ENCODE results near the gene IRF4. TPM values are rescaled to one million over a fixed set of nuclear protein-coding genes. Genes with fewer than 3 reads are reported as not detected.
"Not testable (repeated sequence)": the region's sequence is repeated elsewhere in the genome, so short reads cannot be mapped to it uniquely, and the experiment has no call there.

Gene IRF4
- polyA plus RNA-seq, 1 experiment, result not detected

DNA sequence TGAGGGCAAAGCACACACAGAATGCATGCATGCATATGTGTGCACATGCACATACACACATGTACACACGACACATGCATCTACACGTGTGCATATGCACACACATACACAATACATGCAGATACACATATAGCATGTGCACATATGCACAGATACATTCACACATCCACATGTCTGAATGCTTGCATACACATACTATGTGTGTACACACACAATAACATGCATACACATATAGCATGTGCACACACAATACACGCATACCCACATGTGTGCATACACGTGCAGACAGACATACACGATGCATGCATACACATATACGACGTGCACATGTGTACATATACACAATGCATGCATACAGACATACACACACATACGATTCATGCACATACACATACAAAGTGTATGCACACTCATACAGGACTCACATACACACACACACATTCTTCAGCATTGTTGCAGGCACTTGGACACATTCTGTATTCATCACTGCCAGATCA, 24.2 kb upstream of the IRF4 start:
- ChIA-PET CTCF (no interaction called here), POLR2A (no interaction called here)
- H3K4me3 ChIP-seq (ENCODE audit: low read depth, low read length), result no peak overlapping the region
- no peaks in the 10 kb centered on the region for H3K36me3 ChIP-seq (ENCODE audit: control insufficient read depth, insufficient read depth, low read length)
- no peaks in the 10 kb centered on the region; the same call in 1 of the 2 replicates for H3K27me3 ChIP-seq (ENCODE audit: control insufficient read depth, insufficient read depth, low read length)
- DNase-seq (ENCODE audit: low read depth), result no peak
- TF ChIP-seq, protein P1, sequence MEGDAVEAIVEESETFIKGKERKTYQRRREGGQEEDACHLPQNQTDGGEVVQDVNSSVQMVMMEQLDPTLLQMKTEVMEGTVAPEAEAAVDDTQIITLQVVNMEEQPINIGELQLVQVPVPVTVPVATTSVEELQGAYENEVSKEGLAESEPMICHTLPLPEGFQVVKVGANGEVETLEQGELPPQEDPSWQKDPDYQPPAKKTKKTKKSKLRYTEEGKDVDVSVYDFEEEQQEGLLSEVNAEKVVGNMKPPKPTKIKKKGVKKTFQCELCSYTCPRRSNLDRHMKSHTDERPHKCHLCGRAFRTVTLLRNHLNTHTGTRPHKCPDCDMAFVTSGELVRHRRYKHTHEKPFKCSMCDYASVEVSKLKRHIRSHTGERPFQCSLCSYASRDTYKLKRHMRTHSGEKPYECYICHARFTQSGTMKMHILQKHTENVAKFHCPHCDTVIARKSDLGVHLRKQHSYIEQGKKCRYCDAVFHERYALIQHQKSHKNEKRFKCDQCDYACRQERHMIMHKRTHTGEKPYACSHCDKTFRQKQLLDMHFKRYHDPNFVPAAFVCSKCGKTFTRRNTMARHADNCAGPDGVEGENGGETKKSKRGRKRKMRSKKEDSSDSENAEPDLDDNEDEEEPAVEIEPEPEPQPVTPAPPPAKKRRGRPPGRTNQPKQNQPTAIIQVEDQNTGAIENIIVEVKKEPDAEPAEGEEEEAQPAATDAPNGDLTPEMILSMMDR (IDR thresholded peaks at IDR 0.05; ENCODE audit: insufficient read depth, low read depth, low read length), result no peak

DNA sequence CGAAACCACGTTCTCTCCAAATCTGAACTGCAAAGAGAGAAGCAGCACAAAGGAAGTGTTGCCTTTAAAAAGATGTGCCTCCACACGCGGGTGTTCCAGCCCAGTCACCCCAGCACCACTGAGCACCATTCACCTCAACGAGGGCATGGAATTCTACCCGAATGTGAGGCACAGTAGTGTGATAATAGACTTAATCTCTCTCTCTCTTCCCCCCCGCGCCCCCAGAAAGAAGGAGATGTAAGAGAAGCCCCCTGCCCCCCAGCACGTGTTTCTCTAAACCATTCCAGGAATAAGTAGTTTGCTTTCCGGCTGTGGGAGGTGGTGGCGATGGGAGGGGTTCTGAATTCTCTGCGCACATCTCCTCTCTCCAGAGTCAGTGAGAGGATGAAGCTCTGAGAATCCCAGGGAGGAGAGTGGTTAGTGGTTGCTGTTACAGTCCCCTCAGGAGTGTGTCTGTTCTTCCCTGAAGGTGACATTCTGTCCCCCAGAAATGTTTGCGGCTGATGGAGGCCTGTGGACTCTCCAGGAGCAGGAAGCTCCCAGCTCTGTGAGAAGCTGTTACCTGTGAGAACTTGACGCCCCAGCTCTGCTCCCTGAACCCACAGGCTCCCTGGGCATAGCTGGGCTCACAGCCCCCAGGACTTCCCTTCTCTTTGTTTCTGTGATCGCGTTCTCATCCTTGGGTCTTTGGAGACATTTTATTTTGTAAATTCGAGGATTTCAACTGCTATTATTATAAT, 23.5 kb upstream of the IRF4 start:
- CTCF ChIA-PET, result no interaction called here
- no peak overlapping the region for H3K4me3 ChIP-seq (ENCODE audit: low read depth, low read length)
- TF ChIP-seq, protein P1 (IDR thresholded peaks at IDR 0.05; ENCODE audit: insufficient read depth, low read depth, low read length), result no peak
- POLR2A ChIA-PET, result no interaction called here
- H3K27me3 ChIP-seq (ENCODE audit: control insufficient read depth, insufficient read depth, low read length), result no peaks in the 10 kb centered on the region; the same call in 1 of the 2 replicates
- DNase-seq (ENCODE audit: low read depth), result no peak
- H3K36me3 ChIP-seq (ENCODE audit: control insufficient read depth, insufficient read depth, low read length), result no peaks in the 10 kb centered on the region

DNA sequence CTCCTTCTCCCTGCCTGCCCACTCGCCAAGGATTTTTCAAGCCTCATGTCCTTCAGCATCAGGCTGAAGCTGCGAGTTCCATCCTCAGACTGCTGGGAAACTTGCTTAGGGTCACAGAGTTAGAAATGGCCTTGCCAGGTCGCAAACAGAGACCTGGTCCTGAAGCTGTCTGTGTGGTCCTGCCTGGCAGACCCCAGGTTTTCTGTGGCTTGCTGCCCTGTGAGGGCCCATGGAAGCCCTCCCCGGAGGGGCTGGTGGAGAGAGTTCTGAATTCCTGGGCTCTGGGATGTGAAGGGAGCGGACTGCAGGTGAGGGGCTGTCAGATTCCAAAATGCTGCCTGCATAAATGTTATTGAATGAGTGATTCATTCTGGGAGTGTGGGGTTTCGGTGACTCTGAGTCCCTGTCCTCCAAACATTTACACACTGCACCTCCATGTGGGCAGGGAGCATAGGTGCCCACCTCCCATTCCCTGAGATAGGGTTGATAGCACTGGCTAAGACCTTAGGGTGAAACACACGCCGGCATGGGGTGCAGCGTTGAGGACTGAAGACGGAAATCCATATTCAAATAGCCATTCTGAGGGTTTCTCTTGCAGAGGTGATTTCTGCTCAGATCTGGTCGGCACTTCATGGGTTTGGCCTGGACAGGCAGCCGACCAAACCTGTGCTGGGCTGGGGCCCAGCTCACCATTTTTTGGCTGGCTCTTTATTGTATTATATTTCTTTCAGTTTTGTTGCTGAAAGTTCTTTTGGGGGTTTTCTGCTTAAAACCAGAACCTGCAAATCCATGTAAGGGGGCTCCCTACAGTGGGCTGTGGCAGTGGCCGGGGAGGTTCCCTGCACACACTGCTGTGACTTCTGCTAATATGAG, 21.8 kb upstream of the IRF4 start:
- CTCF ChIA-PET, result interaction anchor here (1.1 kb wide), 1 partner anchor 181 kb away, joined by 3 read pairs; no protein-coding TSS in a partner anchor

DNA sequence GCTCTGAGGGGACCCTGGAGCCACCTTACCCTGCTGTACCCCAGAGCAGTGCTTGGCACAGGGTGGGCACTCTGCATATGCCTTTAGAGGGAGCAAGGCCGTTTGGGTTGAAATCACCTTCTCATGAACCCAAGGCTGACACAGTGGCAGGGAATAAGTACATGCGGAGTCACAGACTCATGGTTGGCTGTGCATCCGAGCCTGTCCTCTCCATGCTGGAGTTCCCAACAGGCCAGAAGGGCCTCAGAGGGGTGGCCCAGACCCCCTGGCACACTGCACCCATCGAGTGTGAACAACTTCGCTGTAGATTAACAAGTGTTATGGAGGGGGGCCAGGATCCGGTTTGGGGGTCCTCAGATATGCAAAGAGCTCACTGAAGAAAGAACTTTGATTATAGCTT, 21.0 kb upstream of the IRF4 start:
- CTCF ChIA-PET, result interaction anchor here (1.1 kb wide), 1 partner anchor 182 kb away, joined by 3 read pairs; no protein-coding TSS in a partner anchor
- Histone ChIP-seq H3K4me3 (ENCODE audit: low read depth, low read length) (no peak overlapping the region), H3K36me3 (ENCODE audit: control insufficient read depth, insufficient read depth, low read length) (no peaks in the 10 kb centered on the region), H3K27me3 (ENCODE audit: control insufficient read depth, insufficient read depth, low read length) (peaks cover 4% of the 10 kb centered on the region)
- TF ChIP-seq, protein P1 (IDR thresholded peaks at IDR 0.05; ENCODE audit: insufficient read depth, low read depth, low read length), result no peak
- DNase-seq (ENCODE audit: low read depth), result no peak
- POLR2A ChIA-PET, result no interaction called here

More for the DNA sequence above, 21.8 kb upstream of the IRF4 start:
- Histone ChIP-seq H3K4me3 (ENCODE audit: low read depth, low read length) (no peak overlapping the region), H3K36me3 (ENCODE audit: control insufficient read depth, insufficient read depth, low read length) (no peaks in the 10 kb centered on the region), H3K27me3 (ENCODE audit: control insufficient read depth, insufficient read depth, low read length) (peaks cover 2% of the 10 kb centered on the region)
- POLR2A ChIA-PET, result no interaction called here
- no peak for DNase-seq (ENCODE audit: low read depth)
- TF ChIP-seq, protein P1 (IDR thresholded peaks at IDR 0.05; ENCODE audit: insufficient read depth, low read depth, low read length), result no peak

DNA sequence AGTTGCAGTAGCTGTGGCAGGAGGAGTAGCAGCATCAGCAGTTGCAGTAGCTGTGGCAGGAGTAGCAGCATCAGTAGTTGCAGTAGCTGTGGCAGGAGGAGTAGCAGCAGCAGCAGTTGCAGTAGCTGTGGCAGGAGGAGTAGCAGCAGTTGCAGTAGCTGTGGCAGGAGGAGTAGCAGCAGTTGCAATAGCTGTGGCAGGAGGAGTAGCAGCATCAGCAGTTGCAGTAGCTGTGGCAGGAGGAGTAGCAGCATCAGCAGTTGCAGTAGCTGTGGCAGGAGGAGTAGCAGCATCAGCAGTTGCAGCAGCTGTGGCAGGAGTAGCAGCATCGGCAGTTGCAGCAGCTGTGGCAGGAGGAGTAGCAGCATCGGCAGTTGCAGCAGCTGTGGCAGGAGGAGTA, 19.7 kb upstream of the IRF4 start:
- CTCF ChIA-PET; DNase-seq (ENCODE audit: low read depth); POLR2A ChIA-PET: not testable (repeated sequence)

More for the DNA sequence above, 19.7 kb upstream of the IRF4 start:
- H3K36me3 ChIP-seq (ENCODE audit: control insufficient read depth, insufficient read depth, low read length); H3K4me3 ChIP-seq (ENCODE audit: low read depth, low read length); H3K27me3 ChIP-seq (ENCODE audit: control insufficient read depth, insufficient read depth, low read length): not testable (repeated sequence)
